HepG2 (cell line): ENCODE results near the gene BBOF1. TPM values are rescaled to one million over a fixed set of nuclear protein-coding genes. Genes with fewer than 3 reads are reported as not detected.
A peak's percentile ranks its signal among the peaks of the same experiment; 100 is the strongest.

Source experiments
- ATF7-NPFF ChIP-seq: sonication (generic); formaldehyde crosslinking; IDR thresholded peaks from 2 replicates; pipeline ENCODE4 v1.8.1; 2023; ENCODE audit warnings: mild to moderate bottlenecking, low read depth, missing genetic modification reagents, moderate library complexity
- ERF ChIP-seq: IDR thresholded peaks from 2 replicates; pipeline ENCODE4 v1.6.1; 2018; ENCODE audit warnings: missing biosample characterization, missing genetic modification reagents
- EZH2 ChIP-seq: conservative IDR thresholded peaks from 2 replicates; pipeline ENCODE4 v1.6.1; 2012; ENCODE audit warnings: mild to moderate bottlenecking, low read depth, low read length, moderate library complexity
- FOXO1 ChIP-seq: sonication (generic); formaldehyde crosslinking; IDR thresholded peaks from 2 replicates; pipeline ENCODE4 v1.4.0; 2020; ENCODE audit warnings: missing genetic modification reagents
- HOXA5 ChIP-seq: sonication (generic); formaldehyde crosslinking; IDR thresholded peaks from 2 replicates; pipeline ENCODE4 v1.4.0; 2020; ENCODE audit warnings: missing genetic modification reagents
- KDM2A ChIP-seq: sonication (generic); formaldehyde crosslinking; IDR thresholded peaks from 2 replicates; pipeline ENCODE4 v1.4.0; 2020; ENCODE audit warnings: low read depth, missing genetic modification reagents, borderline replicate concordance
- KLF12 ChIP-seq: sonication (generic); formaldehyde crosslinking; IDR thresholded peaks from 2 replicates; pipeline ENCODE4 v1.4.0; 2020; ENCODE audit warnings: missing genetic modification reagents, borderline replicate concordance
- SETDB1 ChIP-seq: sonication (generic); formaldehyde crosslinking; IDR thresholded peaks from 2 replicates; pipeline ENCODE4 v1.5.1; 2020; ENCODE audit warnings: missing genetic modification reagents, mild to moderate bottlenecking, borderline replicate concordance
- SP5 ChIP-seq: IDR thresholded peaks from 2 replicates; pipeline ENCODE4 v1.6.1; 2016; ENCODE audit warnings: low read depth, borderline replicate concordance
- STAT5B ChIP-seq: sonication (generic); formaldehyde crosslinking; IDR thresholded peaks from 2 replicates; pipeline ENCODE4 v1.4.0; 2020; ENCODE audit warnings: missing genetic modification reagents
- TEAD3 ChIP-seq: optimal IDR thresholded peaks from 2 replicates; pipeline ENCODE3; 2016; ENCODE audit warnings: borderline replicate concordance
- ZEB1 ChIP-seq: IDR thresholded peaks from 2 replicates; pipeline ENCODE4 v1.6.1; 2012; ENCODE audit warnings: mild to moderate bottlenecking, low read depth, inconsistent platforms; ENCODE audit not compliant: insufficient replicate concordance
- ZNF317 ChIP-seq: sonication (generic); formaldehyde crosslinking; IDR thresholded peaks from 2 replicates; pipeline ENCODE4 v1.5.0; 2020; ENCODE audit warnings: mild to moderate bottlenecking, missing genetic modification reagents
- ZNF607 ChIP-seq: sonication (generic); formaldehyde crosslinking; IDR thresholded peaks from 2 replicates; pipeline ENCODE4 v1.5.1; 2020; ENCODE audit warnings: missing genetic modification reagents, mild to moderate bottlenecking, borderline replicate concordance
- ZNF614 ChIP-seq: IDR thresholded peaks from 2 replicates; pipeline ENCODE4 v1.6.1; 2018; ENCODE audit warnings: missing biosample characterization, missing genetic modification reagents, inconsistent platforms, borderline replicate concordance
- ZNF891 ChIP-seq: sonication (generic); formaldehyde crosslinking; IDR thresholded peaks from 2 replicates; pipeline ENCODE4 v1.5.0; 2020; ENCODE audit warnings: mild to moderate bottlenecking, missing genetic modification reagents
- polyA plus RNA-seq, 8 experiments: library from polyadenylated mRNA; depleted of rRNA in 3 of 8; stranded (reverse) in 7 of 8; unstranded in 1 of 8; fragments of >200 nt; fragmentation: Illumina TruSeq in 4 of 8; extraction: Trizol in 4 of 8; gene quantifications; 2 replicates each; pipeline versions ENCODE4 v1.2.1 to v1.2.3, GENCODE V29; 2011 to 2016; ENCODE audit warnings: low read depth in 4 of 8, missing spikeins in 1 of 8, mixed read lengths in 1 of 8; ENCODE audit not compliant: insufficient read depth in 1 of 8
- total RNA-seq, 5 experiments: library from RNA; depleted of rRNA; stranded (reverse); fragments of >200 nt; fragmentation: Illumina TruSeq; extraction: Trizol; gene quantifications; 2 replicates each; pipeline ENCODE4 v1.2.3, GENCODE V29; 2016; ENCODE audit warnings: low read depth in 1 of 5
- TF ChIP-seq, protein P1 (sequence below): sonication (generic); formaldehyde crosslinking; IDR thresholded peaks from 2 replicates; pipeline ENCODE4 v1.4.0; 2020; ENCODE audit warnings: mild to moderate bottlenecking, missing genetic modification reagents
- TF ChIP-seq, protein P2 (sequence below): sonication (generic); formaldehyde crosslinking; IDR thresholded peaks from 2 replicates; pipeline ENCODE4 v1.8.0; 2022; ENCODE audit warnings: mild to moderate bottlenecking, missing genetic modification reagents, borderline replicate concordance
- TF ChIP-seq, protein P3 (sequence below): sonication (generic); formaldehyde crosslinking; IDR thresholded peaks from 2 replicates; pipeline ENCODE4 v1.8.1; 2023; ENCODE audit warnings: mild to moderate bottlenecking, missing genetic modification reagents
- TF ChIP-seq, protein P4 (sequence below): IDR thresholded peaks from 2 replicates; pipeline ENCODE4 v1.6.1; 2018; ENCODE audit warnings: missing genetic modification reagents, mild to moderate bottlenecking, missing compliant biosample characterization

Gene BBOF1
- total and polyA plus RNA-seq, 2 of the 13 experiments (the other 11 are each of a cell fraction or from before 2014, with no cell fraction given), result 1.6 to 2.3 TPM

DNA sequence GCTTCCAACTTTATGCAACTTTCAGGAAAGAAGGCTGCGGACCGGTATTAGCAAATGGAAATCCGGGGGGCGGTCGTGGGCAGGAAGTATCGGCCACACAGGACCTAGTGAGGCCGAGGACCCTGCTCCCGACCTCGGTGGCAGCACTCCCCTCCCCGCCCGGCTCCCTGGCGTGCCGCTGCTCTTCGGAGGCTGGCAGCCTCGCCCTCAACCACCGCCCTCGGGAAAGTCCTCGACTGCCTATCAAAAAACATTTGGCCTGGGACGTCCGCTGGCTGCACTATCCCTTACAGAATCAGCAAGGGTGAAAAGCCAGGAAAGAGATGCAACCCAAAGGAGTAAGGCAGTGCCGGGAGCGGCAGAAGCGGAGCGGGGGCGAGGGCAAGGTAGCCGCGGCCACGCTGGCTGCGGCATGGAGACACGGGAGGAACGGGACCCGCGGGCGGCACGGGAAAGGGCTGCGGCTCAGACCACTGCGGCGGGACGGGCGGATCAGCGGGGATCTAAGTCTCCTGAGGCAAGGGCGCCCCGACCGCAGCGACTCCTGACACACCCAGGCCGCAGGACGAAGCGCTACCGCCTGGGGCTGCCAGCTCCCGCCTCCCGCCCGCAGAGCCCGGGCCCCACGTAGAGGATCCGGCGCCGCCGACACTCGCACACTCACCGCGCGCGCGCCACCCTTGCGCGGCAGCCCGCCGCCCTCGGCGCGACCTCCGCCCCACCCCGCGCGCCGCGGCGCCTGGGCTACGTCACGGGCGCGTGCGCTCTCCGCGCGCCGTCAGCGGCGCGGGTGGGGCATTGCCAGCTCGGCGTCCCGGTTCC, at the start of gene BBOF1, which contains the start of gene ENTPD5 (continued):
- TF ChIP-seq ATF7-NPFF (CRISPR knock-in tag) (peak; percentile 79; the same call in 1 of the 2 replicates), SETDB1 (CRISPR knock-in tag) (no peak), TEAD3 (no peak), ZNF607 (0 out of 2 replicates have a peak, but pooled peaks have one; percentile 84), HOXA5 (CRISPR knock-in tag) (0 out of 2 replicates have a peak, but pooled peaks have one; percentile 49), FOXO1 (CRISPR knock-in tag) (no peak; the same call in 1 of the 2 replicates), ZEB1 (no peak), KLF12 (CRISPR knock-in tag) (peak; percentile 71), ZNF614 (CRISPR knock-in tag) (peak; percentile 41; the same call in 1 of the 2 replicates), ZNF891 (CRISPR knock-in tag) (peak; percentile 98), KDM2A (peak; percentile 31), SP5 (CRISPR knock-in tag) (no peak), ERF (CRISPR knock-in tag) (no peak), ZNF317 (CRISPR knock-in tag) (peak; percentile 71; the same call in 1 of the 2 replicates), STAT5B (CRISPR knock-in tag) (no peak), EZH2 (no peak)
- TF ChIP-seq, protein P1, sequence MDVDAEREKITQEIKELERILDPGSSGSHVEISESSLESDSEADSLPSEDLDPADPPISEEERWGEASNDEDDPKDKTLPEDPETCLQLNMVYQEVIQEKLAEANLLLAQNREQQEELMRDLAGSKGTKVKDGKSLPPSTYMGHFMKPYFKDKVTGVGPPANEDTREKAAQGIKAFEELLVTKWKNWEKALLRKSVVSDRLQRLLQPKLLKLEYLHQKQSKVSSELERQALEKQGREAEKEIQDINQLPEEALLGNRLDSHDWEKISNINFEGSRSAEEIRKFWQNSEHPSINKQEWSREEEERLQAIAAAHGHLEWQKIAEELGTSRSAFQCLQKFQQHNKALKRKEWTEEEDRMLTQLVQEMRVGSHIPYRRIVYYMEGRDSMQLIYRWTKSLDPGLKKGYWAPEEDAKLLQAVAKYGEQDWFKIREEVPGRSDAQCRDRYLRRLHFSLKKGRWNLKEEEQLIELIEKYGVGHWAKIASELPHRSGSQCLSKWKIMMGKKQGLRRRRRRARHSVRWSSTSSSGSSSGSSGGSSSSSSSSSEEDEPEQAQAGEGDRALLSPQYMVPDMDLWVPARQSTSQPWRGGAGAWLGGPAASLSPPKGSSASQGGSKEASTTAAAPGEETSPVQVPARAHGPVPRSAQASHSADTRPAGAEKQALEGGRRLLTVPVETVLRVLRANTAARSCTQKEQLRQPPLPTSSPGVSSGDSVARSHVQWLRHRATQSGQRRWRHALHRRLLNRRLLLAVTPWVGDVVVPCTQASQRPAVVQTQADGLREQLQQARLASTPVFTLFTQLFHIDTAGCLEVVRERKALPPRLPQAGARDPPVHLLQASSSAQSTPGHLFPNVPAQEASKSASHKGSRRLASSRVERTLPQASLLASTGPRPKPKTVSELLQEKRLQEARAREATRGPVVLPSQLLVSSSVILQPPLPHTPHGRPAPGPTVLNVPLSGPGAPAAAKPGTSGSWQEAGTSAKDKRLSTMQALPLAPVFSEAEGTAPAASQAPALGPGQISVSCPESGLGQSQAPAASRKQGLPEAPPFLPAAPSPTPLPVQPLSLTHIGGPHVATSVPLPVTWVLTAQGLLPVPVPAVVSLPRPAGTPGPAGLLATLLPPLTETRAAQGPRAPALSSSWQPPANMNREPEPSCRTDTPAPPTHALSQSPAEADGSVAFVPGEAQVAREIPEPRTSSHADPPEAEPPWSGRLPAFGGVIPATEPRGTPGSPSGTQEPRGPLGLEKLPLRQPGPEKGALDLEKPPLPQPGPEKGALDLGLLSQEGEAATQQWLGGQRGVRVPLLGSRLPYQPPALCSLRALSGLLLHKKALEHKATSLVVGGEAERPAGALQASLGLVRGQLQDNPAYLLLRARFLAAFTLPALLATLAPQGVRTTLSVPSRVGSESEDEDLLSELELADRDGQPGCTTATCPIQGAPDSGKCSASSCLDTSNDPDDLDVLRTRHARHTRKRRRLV (CRISPR knock-in tag), result no peak
- TF ChIP-seq, protein P2, sequence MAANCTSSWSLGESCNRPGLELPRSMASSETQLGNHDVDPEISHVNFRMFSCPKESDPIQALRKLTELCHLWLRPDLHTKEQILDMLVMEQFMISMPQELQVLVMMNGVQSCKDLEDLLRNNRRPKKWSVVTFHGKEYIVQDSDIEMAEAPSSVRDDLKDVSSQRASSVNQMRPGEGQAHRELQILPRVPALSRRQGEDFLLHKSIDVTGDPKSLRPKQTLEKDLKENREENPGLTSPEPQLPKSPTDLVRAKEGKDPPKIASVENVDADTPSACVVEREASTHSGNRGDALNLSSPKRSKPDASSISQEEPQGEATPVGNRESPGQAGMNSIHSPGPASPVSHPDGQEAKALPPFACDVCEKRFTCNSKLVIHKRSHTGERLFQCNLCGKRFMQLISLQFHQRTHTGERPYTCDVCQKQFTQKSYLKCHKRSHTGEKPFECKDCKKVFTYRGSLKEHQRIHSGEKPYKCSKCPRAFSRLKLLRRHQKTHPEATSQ (CRISPR knock-in tag), result 0 out of 2 replicates have a peak, but pooled peaks have one; percentile 22
- TF ChIP-seq, protein P3, sequence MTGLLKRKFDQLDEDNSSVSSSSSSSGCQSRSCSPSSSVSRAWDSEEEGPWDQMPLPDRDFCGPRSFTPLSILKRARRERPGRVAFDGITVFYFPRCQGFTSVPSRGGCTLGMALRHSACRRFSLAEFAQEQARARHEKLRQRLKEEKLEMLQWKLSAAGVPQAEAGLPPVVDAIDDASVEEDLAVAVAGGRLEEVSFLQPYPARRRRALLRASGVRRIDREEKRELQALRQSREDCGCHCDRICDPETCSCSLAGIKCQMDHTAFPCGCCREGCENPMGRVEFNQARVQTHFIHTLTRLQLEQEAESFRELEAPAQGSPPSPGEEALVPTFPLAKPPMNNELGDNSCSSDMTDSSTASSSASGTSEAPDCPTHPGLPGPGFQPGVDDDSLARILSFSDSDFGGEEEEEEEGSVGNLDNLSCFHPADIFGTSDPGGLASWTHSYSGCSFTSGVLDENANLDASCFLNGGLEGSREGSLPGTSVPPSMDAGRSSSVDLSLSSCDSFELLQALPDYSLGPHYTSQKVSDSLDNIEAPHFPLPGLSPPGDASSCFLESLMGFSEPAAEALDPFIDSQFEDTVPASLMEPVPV, result peak; percentile 52; the same call in 1 of the 2 replicates
- TF ChIP-seq, protein P4, sequence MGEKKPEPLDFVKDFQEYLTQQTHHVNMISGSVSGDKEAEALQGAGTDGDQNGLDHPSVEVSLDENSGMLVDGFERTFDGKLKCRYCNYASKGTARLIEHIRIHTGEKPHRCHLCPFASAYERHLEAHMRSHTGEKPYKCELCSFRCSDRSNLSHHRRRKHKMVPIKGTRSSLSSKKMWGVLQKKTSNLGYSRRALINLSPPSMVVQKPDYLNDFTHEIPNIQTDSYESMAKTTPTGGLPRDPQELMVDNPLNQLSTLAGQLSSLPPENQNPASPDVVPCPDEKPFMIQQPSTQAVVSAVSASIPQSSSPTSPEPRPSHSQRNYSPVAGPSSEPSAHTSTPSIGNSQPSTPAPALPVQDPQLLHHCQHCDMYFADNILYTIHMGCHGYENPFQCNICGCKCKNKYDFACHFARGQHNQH (CRISPR knock-in tag), result peak; percentile 52; the same call in 1 of the 2 replicates
